Vagina (tissue), 2 donors: Measurements from ENCODE around the gene HACD1.

ENCODE experiments used
- CTCF ChIP-seq, 3 experiments: fragments of 450-650 bp in 2 of 3; fragments of 200-600 bp in 1 of 3; sonication (generic) in 1 of 3; IDR thresholded peaks; one replicate each; pipeline ENCODE4 v1.5.1; 2017 to 2019; ENCODE audit warnings: antibody characterized with exemption in 3 of 3, mild to moderate bottlenecking in 2 of 3, moderate library complexity in 2 of 3
- POLR2A ChIP-seq, 2 donors: fragments of 450-650 bp; IDR thresholded peaks; one replicate each; pipeline ENCODE4 v1.6.1; 2017; ENCODE audit warnings: antibody characterized with exemption in 2 of 2, mild to moderate bottlenecking in 2 of 2, moderate library complexity in 2 of 2
- POLR2AphosphoS5 ChIP-seq, 2 donors: sonication (generic); formaldehyde crosslinking; IDR thresholded peaks; one replicate each; pipeline ENCODE4 v1.9.0; 2017; ENCODE audit warnings: antibody characterized with exemption in 2 of 2, mild to moderate bottlenecking in 2 of 2, low read depth in 1 of 2; ENCODE audit not compliant: insufficient read depth in 1 of 2

- TF ChIP-seq CTCF (IDR thresholded peaks at IDR 0.05) (no peak), POLR2A (IDR thresholded peaks at IDR 0.05) (no peak), POLR2AphosphoS5 (IDR thresholded peaks at IDR 0.05; ENCODE audit: insufficient read depth in 1 of 2, low read depth in 1 of 2) (no peak)
Observed at GRCh38 chr10:17609523-17610079, 7.6 kb downstream of the HACD1 start.
